C4-2B (cell line): Measurements from ENCODE around the gene MSH2.

ENCODE experiments used
- ZFX ChIP-seq: fragments of 450-650 bp; IDR thresholded peaks from 2 replicates; pipeline ENCODE4 v1.6.1; 2017
- TF ChIP-seq, protein P1 (sequence below): fragments of 450-650 bp; conservative IDR thresholded peaks from 2 replicates; pipeline ENCODE4 v1.5.1; 2017; ENCODE audit warnings: mild to moderate bottlenecking

GRCh38 chr2:47487498-47487875 is 84.5 kb downstream of the MSH2 start:
- TF ChIP-seq, protein P1, sequence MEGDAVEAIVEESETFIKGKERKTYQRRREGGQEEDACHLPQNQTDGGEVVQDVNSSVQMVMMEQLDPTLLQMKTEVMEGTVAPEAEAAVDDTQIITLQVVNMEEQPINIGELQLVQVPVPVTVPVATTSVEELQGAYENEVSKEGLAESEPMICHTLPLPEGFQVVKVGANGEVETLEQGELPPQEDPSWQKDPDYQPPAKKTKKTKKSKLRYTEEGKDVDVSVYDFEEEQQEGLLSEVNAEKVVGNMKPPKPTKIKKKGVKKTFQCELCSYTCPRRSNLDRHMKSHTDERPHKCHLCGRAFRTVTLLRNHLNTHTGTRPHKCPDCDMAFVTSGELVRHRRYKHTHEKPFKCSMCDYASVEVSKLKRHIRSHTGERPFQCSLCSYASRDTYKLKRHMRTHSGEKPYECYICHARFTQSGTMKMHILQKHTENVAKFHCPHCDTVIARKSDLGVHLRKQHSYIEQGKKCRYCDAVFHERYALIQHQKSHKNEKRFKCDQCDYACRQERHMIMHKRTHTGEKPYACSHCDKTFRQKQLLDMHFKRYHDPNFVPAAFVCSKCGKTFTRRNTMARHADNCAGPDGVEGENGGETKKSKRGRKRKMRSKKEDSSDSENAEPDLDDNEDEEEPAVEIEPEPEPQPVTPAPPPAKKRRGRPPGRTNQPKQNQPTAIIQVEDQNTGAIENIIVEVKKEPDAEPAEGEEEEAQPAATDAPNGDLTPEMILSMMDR = no peak
- TF ChIP-seq ZFX = no peak
